ENCODE results near the gene DPYSL4. TPM values are rescaled to one million over a fixed set of nuclear protein-coding genes. Genes with fewer than 3 reads are reported as not detected.

DPYSL4 gene
- total RNA-seq, 1 experiment from 2014 or later: 26.3 TPM

DNA sequence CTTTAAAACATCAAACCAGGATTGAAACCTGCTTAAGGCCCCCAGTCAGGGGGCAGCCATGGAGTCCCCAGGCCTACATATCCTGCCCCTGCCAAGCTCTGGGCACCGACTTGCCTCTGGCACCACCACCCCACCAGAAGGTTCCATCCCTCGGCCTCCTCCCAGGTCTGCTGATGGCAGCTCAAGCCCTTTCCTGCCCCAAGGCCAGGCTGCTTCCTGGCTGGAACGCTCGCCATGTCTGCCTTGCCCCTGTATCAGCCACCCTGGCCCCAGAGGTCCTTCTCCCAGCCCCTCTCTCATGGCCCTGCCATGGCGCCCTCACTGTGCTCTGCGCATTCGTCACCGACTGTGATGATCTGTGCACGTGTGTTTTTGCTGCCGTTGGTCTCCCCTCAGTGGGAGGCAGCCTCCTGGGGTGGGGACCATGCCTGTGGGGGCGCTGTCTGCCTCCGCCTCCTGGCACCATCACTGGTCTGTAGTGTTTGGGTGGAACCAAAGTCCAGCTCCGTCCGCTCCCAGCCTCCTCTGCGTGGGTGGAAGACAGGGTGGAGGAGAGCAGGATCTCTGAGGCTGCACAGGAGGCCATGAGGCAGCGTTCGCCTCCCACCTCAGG lies 3.2 kb downstream of the DPYSL4 start:
- no CpG with 5 or more reads among the region's 17 CpGs for WGBS (ENCODE audit: extremely low coverage, insufficient read length, low lambda C conversion rate)
- Histone ChIP-seq H3K56ac (ENCODE audit: insufficient read length, low read depth, low read length) (no peak overlapping the region), H2BK120ac (ENCODE audit: low read depth, low read length, poor library complexity, severe bottlenecking) (no peak overlapping the region), H3K27me3 (ENCODE audit: insufficient read depth, low read length) (peaks cover 18% of the 10 kb centered on the region; the same call in 1 of the 2 replicates), H3K14ac (ENCODE audit: insufficient read depth, low read length) (no peak overlapping the region), H3K9me3 (ENCODE audit: control insufficient read depth, low read depth, low read length) (no peaks in the 10 kb centered on the region), H2BK5ac (ENCODE audit: insufficient read length, low read length) (no peak overlapping the region), H3K4ac (ENCODE audit: low read depth, low read length) (no peak overlapping the region), H3K4me1 (ENCODE audit: insufficient read depth, low read length) (no peaks in the 10 kb centered on the region; the same call in 1 of the 2 replicates), H3K23ac (ENCODE audit: insufficient read length, low read depth, low read length) (no peak overlapping the region), H2BK20ac (ENCODE audit: low read depth, low read length, poor library complexity, severe bottlenecking) (no peak overlapping the region), H3K27ac (ENCODE audit: insufficient read length, low read depth, low read length) (no peak overlapping the region), H4K91ac (ENCODE audit: insufficient read length, low read depth, low read length) (no peak overlapping the region), H4K8ac (replicated peaks; ENCODE audit: insufficient read length, low read depth, low read length) (no peak overlapping the region), H4K20me1 (ENCODE audit: control insufficient read depth, insufficient read depth, insufficient read length) (no peaks in the 10 kb centered on the region), H3K9ac (ENCODE audit: extremely low read depth, insufficient read length, low read length) (no peak overlapping the region), H3K79me2 (ENCODE audit: insufficient read depth, low read length) (no peaks in the 10 kb centered on the region), H2BK12ac (ENCODE audit: insufficient read length, low read depth, low read length) (no peak overlapping the region), H3K79me1 (ENCODE audit: insufficient read depth, low read depth, low read length, poor library complexity, severe bottlenecking) (no peaks in the 10 kb centered on the region), H3T11ph (ENCODE audit: low read length) (no peak overlapping the region), H2BK15ac (ENCODE audit: low read depth, low read length) (no peak overlapping the region), H3K23me2 (ENCODE audit: insufficient read length, low read depth, low read length, poor library complexity, severe bottlenecking) (peaks cover 22% of the 10 kb centered on the region), H2AK5ac (ENCODE audit: insufficient read length, low read length) (no peak overlapping the region), H3K18ac (ENCODE audit: insufficient read length, low read depth, low read length) (no peak overlapping the region), H2AFZ (ENCODE audit: low read length) (no peak overlapping the region), H4K5ac (ENCODE audit: insufficient read length, low read depth, low read length) (no peak overlapping the region), H3K4me2 (ENCODE audit: insufficient read depth, insufficient read length, low read length) (no peak overlapping the region)
- peak overlapping the region in 1 of 2 experiments; percentile 4; a peak in 1 of 5 replicates for H3K4me3 Mint-ChIP-seq
- H3K9me3 Mint-ChIP-seq: peaks cover 0 to 3% of the 10 kb centered on the region in 2 experiments; a peak in 3 of 5 replicates
- peaks cover 45% of the 10 kb centered on the region for H3K27me3 Mint-ChIP-seq (ENCODE audit: low read depth)
- peaks cover 8 to 35% (median 31%) of the 10 kb centered on the region in 3 experiments; a peak in 6 of 7 replicates for H3K36me3 Mint-ChIP-seq (ENCODE audit: insufficient read depth in 1 of 3, low read depth in 3 of 3)
- TF ChIP-seq, protein P1, sequence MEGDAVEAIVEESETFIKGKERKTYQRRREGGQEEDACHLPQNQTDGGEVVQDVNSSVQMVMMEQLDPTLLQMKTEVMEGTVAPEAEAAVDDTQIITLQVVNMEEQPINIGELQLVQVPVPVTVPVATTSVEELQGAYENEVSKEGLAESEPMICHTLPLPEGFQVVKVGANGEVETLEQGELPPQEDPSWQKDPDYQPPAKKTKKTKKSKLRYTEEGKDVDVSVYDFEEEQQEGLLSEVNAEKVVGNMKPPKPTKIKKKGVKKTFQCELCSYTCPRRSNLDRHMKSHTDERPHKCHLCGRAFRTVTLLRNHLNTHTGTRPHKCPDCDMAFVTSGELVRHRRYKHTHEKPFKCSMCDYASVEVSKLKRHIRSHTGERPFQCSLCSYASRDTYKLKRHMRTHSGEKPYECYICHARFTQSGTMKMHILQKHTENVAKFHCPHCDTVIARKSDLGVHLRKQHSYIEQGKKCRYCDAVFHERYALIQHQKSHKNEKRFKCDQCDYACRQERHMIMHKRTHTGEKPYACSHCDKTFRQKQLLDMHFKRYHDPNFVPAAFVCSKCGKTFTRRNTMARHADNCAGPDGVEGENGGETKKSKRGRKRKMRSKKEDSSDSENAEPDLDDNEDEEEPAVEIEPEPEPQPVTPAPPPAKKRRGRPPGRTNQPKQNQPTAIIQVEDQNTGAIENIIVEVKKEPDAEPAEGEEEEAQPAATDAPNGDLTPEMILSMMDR (conservative IDR thresholded peaks at IDR 0.05): no peak
- DNase-seq: no peak
- H3K4me1 Mint-ChIP-seq: peaks cover 5 to 6% of the 10 kb centered on the region in 2 experiments
- H3K27ac Mint-ChIP-seq: no peak overlapping the region

Measured in H9 (cell line).